PFSK-1 (cell line): ENCODE results near the gene CD164L2.

ENCODE experiments used
- FOXP2 ChIP-seq: optimal IDR thresholded peaks from 2 replicates; pipeline ENCODE3; 2011; ENCODE audit warnings: borderline replicate concordance, control low read depth, inconsistent platforms; ENCODE audit not compliant: insufficient read depth; ENCODE audit errors: extremely low read length, extremely low read depth
- POLR2AphosphoS5 ChIP-seq: IDR thresholded peaks from 2 replicates; pipeline ENCODE4 v1.6.1; 2012; ENCODE audit warnings: low read depth, mild to moderate bottlenecking, control low read depth, low read length, moderate library complexity
- SIN3A ChIP-seq: IDR thresholded peaks from 2 replicates; pipeline ENCODE4 v1.6.1; 2012; ENCODE audit warnings: mild to moderate bottlenecking, low read length, moderate library complexity, borderline replicate concordance; ENCODE audit not compliant: insufficient read depth
- TAF1 ChIP-seq: IDR thresholded peaks from 2 replicates; pipeline ENCODE4 v1.6.1; 2012; ENCODE audit warnings: low read length, control low read depth, borderline replicate concordance; ENCODE audit not compliant: insufficient read depth
- TF ChIP-seq, protein P1 (sequence below), 2 experiments: IDR thresholded peaks; 2 replicates each; pipeline versions ENCODE4 v1.6.1 to v1.8.0; 2011 to 2012; ENCODE audit warnings: low read depth in 2 of 2, low read length in 2 of 2, control low read depth in 1 of 2, inconsistent platforms in 1 of 2, mild to moderate bottlenecking in 1 of 2, moderate library complexity in 1 of 2; ENCODE audit not compliant: insufficient read depth in 1 of 2

CD164L2 gene

GRCh38 chr1:27410709-27411108, 27.6 kb upstream of the CD164L2 start:
- TF ChIP-seq TAF1 (no peak), POLR2AphosphoS5 (no peak), SIN3A (no peak), FOXP2 (no peak)
- TF ChIP-seq, protein P1, sequence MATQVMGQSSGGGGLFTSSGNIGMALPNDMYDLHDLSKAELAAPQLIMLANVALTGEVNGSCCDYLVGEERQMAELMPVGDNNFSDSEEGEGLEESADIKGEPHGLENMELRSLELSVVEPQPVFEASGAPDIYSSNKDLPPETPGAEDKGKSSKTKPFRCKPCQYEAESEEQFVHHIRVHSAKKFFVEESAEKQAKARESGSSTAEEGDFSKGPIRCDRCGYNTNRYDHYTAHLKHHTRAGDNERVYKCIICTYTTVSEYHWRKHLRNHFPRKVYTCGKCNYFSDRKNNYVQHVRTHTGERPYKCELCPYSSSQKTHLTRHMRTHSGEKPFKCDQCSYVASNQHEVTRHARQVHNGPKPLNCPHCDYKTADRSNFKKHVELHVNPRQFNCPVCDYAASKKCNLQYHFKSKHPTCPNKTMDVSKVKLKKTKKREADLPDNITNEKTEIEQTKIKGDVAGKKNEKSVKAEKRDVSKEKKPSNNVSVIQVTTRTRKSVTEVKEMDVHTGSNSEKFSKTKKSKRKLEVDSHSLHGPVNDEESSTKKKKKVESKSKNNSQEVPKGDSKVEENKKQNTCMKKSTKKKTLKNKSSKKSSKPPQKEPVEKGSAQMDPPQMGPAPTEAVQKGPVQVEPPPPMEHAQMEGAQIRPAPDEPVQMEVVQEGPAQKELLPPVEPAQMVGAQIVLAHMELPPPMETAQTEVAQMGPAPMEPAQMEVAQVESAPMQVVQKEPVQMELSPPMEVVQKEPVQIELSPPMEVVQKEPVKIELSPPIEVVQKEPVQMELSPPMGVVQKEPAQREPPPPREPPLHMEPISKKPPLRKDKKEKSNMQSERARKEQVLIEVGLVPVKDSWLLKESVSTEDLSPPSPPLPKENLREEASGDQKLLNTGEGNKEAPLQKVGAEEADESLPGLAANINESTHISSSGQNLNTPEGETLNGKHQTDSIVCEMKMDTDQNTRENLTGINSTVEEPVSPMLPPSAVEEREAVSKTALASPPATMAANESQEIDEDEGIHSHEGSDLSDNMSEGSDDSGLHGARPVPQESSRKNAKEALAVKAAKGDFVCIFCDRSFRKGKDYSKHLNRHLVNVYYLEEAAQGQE (IDR thresholded peaks at IDR 0.05; ENCODE audit: insufficient read depth in 1 of 2, low read depth in 2 of 2, low read length in 2 of 2), result no peak

- no peak for TF ChIP-seq SIN3A
- TF ChIP-seq, protein P1 (IDR thresholded peaks at IDR 0.05; ENCODE audit: insufficient read depth in 1 of 2, low read depth in 2 of 2, low read length in 2 of 2), result no peak
- TF ChIP-seq FOXP2, result no peak
- no peak for TF ChIP-seq TAF1
These were observed 26.5 kb upstream of the CD164L2 start for GRCh38 chr1:27409669-27410068.

DNA sequence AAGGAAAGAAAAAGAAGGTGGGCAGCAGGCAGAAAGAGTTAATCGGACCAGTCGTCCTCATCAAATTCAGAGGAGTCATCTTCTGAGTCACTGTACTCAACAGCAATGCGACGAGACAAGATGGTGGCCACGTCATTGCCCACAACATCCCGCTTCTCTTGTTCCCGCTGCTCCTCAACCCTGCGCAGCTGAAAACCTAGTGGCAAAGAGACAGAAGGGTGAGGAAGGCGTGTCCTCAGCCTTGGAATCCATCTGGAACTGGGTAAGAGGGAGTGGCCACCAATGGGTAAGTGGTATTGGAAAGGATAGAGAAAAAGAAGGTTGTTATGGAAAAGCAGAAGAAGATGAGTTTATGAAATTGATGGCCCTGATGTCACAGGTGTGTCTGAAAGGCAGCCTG, 25.0 kb upstream of the CD164L2 start:
- TF ChIP-seq FOXP2 (no peak), TAF1 (no peak), SIN3A (no peak), POLR2AphosphoS5 (no peak)
- TF ChIP-seq, protein P1 (IDR thresholded peaks at IDR 0.05; ENCODE audit: insufficient read depth in 1 of 2, low read depth in 2 of 2, low read length in 2 of 2), result no peak

DNA sequence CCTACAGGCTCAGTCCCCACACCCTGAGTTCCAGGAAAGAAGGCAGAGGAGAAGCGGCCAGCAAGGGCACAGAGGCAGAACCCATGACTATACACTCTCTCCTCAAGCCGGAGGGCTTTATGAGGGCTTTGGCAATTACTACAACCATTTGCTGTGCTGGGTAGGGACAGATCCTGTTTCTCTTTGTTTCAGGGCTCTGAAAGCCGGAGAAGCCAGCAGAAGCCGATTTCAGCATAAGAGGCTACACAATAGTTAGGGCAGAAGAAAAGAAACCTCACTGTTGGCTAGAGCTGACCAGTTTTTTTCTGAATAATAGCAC, 23.2 kb upstream of the CD164L2 start:
- TF ChIP-seq, protein P1 (IDR thresholded peaks at IDR 0.05; ENCODE audit: insufficient read depth in 1 of 2, low read depth in 2 of 2, low read length in 2 of 2), result no peak
- TF ChIP-seq SIN3A, result no peak

- no peak for TF ChIP-seq POLR2AphosphoS5
- TF ChIP-seq SIN3A, result no peak
- no peak for TF ChIP-seq FOXP2
- TF ChIP-seq, protein P1 (IDR thresholded peaks at IDR 0.05; ENCODE audit: insufficient read depth in 1 of 2, low read depth in 2 of 2, low read length in 2 of 2), result no peak
- TF ChIP-seq TAF1, result no peak
These were observed 21.9 kb upstream of the CD164L2 start for GRCh38 chr1:27405074-27405473.
